Fibroblast of skin of right quadriceps (primary cell): ENCODE data around the gene C5AR2.
"Not testable (repeated sequence)": the region's sequence is repeated elsewhere in the genome, so short reads cannot be mapped to it uniquely, and the experiment has no call there.

Source experiments
- DNase-seq: peaks from one replicate; pipeline ENCODE4 v3.0.0-alpha.2; 2013

Gene C5AR2

GRCh38 chr19:47331931-47332547 is at the start of gene C5AR2:
TSS of gene C5AR2 (plus strand) at chr19:47332175. CDS start at chr19:47340800, 8,625 bp downstream.
- no peak for DNase-seq

GRCh38 chr19:47283405-47284059 is 48.4 kb upstream of the C5AR2 start:
- DNase-seq, result no peak

DNA sequence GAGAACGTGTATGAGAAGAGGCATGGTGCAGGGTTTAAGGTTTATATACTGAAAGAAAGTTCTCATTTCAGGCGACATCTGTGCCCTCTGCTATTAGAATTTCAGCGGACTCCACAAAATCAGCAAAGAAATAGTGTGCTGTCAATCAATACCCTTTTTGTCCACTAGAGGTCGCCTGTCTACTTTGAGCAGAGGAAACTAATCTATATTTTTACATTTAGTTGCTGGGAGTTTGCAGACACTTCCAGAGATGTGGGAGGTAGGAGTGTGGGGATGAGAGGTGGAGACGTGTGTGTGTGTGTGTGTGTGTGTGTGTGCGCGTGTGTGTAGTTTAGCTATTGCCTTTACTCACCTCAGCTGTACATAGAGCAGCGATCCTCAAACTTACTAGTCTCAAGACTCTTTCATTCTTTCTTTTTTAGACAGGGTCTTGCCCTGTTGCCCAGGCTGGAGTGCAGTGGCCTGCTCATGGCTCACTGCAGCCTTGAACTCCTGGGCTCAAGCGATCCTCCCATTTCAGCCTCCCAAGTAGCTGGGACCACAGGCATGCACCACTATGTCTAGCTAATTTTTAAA is 47.6 kb upstream of the C5AR2 start:
- DNase-seq, result peak; percentile 62

DNA sequence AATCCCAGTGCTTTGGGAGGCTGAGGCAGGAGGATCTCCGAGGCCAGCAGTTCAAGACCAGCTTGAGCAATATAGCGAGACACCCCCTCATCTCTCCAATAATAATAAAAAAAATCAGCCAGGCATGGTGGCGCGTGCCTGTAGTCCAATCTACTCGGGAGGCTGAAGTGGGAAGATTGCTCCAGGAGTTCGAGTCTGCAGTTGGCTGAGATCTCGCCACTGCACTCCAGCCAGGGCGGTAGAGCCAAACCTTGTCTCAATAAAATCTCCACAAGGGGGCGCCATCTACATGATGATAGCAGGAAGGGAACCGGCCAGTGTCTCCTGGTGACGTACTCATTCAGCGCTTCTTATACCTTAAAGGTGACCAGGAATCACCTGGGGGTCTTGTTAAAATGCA is 35.9 kb upstream of the C5AR2 start:
- DNase-seq, result peak; percentile 72

DNA sequence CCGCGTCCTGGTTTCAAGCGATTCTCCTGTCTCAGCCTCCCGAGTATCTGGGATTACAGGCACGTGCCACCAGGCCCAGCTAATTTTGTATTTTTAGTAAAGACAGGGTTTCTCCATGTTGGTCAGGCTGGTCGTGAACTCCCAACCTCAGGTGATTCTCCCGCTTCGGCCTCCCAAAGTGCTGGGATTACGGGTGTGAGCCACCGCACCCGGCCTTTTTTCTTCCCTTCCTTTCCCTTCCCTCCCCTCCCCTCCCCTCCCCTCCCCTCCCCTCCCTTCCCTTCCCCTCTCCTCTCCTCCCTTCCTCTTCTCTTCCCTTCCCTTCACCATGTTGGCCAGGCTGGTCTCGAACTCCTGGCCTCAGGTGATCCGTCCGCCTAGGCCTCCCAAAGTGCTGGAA is 31.1 kb upstream of the C5AR2 start:
- DNase-seq, result not testable (repeated sequence)

- no peak for DNase-seq
These were observed 29.7 kb upstream of the C5AR2 start for GRCh38 chr19:47302249-47302648.

DNA sequence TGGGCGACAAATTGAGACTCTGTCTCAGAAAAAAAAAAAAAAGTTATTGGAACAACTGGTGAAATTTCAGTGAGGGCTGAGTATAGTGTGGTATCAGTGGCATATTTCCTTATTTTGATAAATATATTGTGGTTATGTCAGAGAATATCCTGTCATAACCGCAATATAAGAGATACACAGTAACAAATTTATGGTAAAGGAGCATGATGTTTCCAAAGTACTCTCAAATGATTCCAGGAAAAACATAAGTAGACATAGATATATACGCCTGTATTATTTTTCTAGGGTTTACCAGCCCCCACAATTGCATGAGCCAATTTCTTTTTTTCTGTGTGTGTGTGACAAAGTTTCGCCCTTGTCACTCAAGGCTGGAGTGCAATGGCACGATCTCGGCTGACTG is 28.0 kb upstream of the C5AR2 start:
- no peak for DNase-seq

GRCh38 chr19:47305309-47305751 is 26.6 kb upstream of the C5AR2 start:
- peak; percentile 91 for DNase-seq

GRCh38 chr19:47306303-47306702 is 25.7 kb upstream of the C5AR2 start:
- DNase-seq, result no peak

- DNase-seq, result peak; percentile 30
These were observed 22.9 kb upstream of the C5AR2 start for GRCh38 chr19:47309038-47309437.

- DNase-seq, result no peak
These were observed 22.4 kb upstream of the C5AR2 start, which contains the start of gene C5AR1 for GRCh38 chr19:47309608-47310007. TSS of gene C5AR1 (plus strand) at chr19:47309861. CDS start at chr19:47309896, 35 bp downstream.

GRCh38 chr19:47310323-47310722 is 21.7 kb upstream of the C5AR2 start:
- DNase-seq, result no peak

- peak; percentile 43 for DNase-seq
These were observed 21.2 kb upstream of the C5AR2 start for GRCh38 chr19:47310819-47311218.

- DNase-seq, result no peak
These were observed 19.5 kb upstream of the C5AR2 start for GRCh38 chr19:47312366-47313006.

GRCh38 chr19:47313754-47314295 is 18.1 kb upstream of the C5AR2 start:
- no peak for DNase-seq

- DNase-seq, result peak; percentile 87
These were observed 16.7 kb upstream of the C5AR2 start for GRCh38 chr19:47315125-47315821.

GRCh38 chr19:47316513-47316912 is 15.5 kb upstream of the C5AR2 start:
- DNase-seq, result no peak

- no peak for DNase-seq
These were observed 11.8 kb upstream of the C5AR2 start for GRCh38 chr19:47319923-47320871.

- DNase-seq, result no peak
These were observed 10.3 kb upstream of the C5AR2 start for GRCh38 chr19:47321630-47322029.

GRCh38 chr19:47322058-47322457 is 9.9 kb upstream of the C5AR2 start:
- no peak for DNase-seq

- DNase-seq, result no peak
These were observed 8.6 kb upstream of the C5AR2 start for GRCh38 chr19:47323409-47323808.

- DNase-seq, result no peak
These were observed 8.1 kb upstream of the C5AR2 start for GRCh38 chr19:47323872-47324271.
